AG09319 (cell line): ENCODE results near the gene GPC2.

ENCODE experiments used
- DNase-seq: peaks from one replicate; pipeline ENCODE4 v3.0.0-alpha.2; 2010; ENCODE audit warnings: low read depth; ENCODE audit errors: extremely low read depth
- TF ChIP-seq, protein P1 (sequence below): IDR thresholded peaks from 2 replicates; pipeline ENCODE4 v1.5.1; 2011; ENCODE audit warnings: low read depth, mild to moderate bottlenecking, inconsistent platforms, low read length, moderate library complexity

The GPC2 gene

GRCh38 chr7:100160067-100160466 lies 17.1 kb downstream of the GPC2 start:
- TF ChIP-seq, protein P1, sequence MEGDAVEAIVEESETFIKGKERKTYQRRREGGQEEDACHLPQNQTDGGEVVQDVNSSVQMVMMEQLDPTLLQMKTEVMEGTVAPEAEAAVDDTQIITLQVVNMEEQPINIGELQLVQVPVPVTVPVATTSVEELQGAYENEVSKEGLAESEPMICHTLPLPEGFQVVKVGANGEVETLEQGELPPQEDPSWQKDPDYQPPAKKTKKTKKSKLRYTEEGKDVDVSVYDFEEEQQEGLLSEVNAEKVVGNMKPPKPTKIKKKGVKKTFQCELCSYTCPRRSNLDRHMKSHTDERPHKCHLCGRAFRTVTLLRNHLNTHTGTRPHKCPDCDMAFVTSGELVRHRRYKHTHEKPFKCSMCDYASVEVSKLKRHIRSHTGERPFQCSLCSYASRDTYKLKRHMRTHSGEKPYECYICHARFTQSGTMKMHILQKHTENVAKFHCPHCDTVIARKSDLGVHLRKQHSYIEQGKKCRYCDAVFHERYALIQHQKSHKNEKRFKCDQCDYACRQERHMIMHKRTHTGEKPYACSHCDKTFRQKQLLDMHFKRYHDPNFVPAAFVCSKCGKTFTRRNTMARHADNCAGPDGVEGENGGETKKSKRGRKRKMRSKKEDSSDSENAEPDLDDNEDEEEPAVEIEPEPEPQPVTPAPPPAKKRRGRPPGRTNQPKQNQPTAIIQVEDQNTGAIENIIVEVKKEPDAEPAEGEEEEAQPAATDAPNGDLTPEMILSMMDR: no peak
- DNase-seq: no peak

- TF ChIP-seq, protein P1: no peak
These were observed 18.0 kb downstream of the GPC2 start for GRCh38 chr7:100159099-100159623.

DNA sequence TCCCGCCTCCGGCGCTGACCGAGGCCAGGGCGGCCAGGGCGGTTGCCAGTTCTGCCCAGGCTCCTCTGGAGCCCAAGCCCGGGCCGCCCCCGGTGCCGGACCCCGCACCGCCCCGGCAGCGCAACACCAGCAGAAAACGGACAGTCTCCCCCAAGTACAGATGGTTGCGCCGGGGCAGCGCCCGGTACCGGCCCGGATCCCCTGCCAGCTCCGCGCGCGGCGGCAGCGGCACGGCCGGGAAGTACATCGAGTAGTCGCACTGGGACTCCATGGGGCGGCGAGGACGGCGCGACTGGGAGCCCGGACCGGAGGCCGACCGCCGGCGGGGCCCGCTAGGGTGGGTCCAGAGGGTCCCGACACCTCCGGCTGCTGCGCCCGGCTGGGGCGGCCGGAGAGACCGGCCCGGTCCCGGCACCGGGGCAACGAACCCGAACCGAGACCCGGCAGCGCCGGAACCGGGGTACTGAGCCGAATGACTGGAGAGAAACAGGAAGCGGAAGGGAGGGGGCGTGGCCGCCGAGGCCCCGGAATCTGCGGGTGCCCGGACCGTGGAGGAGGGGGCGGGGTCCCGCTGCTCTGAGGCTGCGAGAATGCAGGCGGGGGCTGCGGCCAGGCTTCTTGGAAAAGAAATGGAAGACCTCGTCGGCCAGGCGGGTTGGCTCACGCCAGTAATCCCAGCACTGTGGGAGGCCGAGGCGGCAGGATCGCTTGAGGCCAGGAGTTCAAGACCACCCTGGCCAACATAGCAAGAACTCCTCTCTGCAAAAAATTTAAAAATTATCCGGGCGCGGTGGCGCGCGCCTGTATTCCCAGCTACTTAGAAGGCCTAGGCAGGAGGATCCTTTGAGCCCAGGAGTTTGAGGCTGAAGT lies 18.7 kb downstream of the GPC2 start, which contains the start of gene TRAPPC14:
Gene TRAPPC14 (minus strand): TSS at position 495 of the 870 bp plus-strand sequence. CDS start 224 bp downstream, at position 271.
- TF ChIP-seq, protein P1: no peak
- DNase-seq: no peak

More at GRCh38 chr7:100159099-100159623, 18.0 kb downstream of the GPC2 start:
- no peak for DNase-seq

DNA sequence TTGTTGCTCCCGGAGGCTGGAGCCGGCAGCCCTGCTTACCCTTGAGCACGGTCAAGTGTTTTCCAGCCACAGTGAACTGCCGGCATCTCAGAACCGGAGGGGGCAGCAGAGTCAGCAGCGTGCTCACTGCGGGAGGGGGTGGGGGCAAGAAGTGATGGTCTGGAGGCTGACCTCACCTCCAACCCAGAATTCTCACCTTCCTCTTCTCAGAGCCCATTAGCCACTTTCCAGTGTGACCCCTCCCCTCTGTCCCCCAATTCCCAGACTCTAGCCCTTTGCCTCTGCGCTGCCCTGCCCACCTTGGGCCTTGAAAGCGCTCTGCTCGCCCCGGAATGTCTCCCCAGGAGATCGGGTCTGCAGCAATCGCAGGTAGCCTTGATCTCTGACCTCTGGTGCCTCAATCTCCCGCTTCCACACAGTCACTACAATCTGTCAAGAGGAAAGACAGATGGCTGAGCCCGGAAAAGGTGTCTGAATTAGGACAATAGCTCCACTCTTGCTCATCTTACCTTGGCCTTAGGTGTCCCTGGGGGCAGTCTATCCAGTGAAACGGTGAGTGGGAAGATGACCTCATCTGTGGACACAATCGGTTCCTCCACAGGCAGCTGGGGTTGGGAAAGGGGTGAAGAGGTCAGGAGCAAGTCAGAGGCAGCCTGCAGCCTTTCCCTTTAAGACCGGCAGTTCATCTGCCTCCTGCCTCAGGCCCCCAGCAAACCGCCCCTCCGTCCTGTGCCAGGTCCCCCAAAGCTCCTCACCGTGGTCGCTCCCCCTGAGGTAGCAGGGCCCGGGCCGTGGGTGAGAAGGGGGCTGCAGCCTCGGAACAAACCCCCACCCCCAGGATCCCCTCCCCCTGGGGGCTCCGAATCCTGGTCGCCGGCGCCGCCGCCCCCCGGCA lies 19.6 kb downstream of the GPC2 start:
- no peak for DNase-seq
- TF ChIP-seq, protein P1: no peak; the same call in 1 of the 2 replicates

- TF ChIP-seq, protein P1: no peak
- no peak for DNase-seq
These were observed 20.2 kb downstream of the GPC2 start for GRCh38 chr7:100157069-100157333.

DNA sequence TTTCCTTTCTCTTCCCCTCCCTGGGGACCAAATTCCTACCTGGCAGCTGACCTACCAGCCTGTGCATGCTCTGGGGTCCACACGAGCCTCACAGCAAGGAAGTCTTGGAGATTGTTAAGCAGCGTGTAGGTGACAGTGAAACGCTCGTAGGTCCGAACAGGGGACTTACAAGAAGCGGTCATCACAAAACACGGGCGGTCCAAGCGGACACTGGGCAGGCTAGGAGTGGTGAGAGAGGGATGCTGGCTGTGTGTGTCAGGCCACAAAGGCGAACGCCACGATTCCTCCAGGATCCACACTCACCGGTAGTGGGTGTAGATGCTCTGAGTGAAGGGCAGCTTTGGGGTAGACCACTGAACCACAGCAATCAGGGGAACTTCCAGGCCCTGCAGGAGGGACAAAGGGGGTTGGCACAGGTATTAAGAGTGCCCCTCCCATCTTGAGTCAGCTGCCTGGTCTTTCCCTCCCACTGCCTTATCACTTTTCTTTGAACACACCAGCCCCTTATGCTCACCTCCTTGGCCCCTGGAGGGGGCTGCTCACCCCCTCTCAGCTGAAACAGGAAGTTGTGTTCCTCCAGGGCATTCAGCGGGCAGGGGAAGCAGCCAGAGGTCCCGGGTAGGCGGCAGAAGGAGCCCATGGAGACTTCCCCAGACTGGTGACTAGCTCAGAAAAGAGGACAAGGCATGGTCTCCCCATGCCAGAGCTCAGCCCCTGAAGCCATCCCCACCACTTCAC lies 20.7 kb downstream of the GPC2 start:
- no peak for DNase-seq

More for the DNA sequence above, 20.7 kb downstream of the GPC2 start:
- TF ChIP-seq, protein P1: no peak
